DLD1 (cell line): ENCODE data around the gene SLC37A1.

Experiments used
- in situ Hi-C: cut with HindIII; loops from 2 replicates; pipeline ENCODE4 v1.10.0; 2017; ENCODE audit warnings: low sequenced_read_pairs

SLC37A1 gene

GRCh38 chr21:42478504-42478903, 35.1 kb upstream of the SLC37A1 start:
- in situ Hi-C loops: no loop called here

GRCh38 chr21:42479582-42479981, 34.1 kb upstream of the SLC37A1 start:
- in situ Hi-C loops: no loop called here

- in situ Hi-C loops: no loop called here
These were observed 32.9 kb upstream of the SLC37A1 start for GRCh38 chr21:42480736-42481135.

GRCh38 chr21:42481169-42481568, 32.5 kb upstream of the SLC37A1 start:
- in situ Hi-C loops: no loop called here

GRCh38 chr21:42484966-42485365, 28.7 kb upstream of the SLC37A1 start:
- in situ Hi-C loops: no loop called here

GRCh38 chr21:42486072-42486471, 27.6 kb upstream of the SLC37A1 start:
- in situ Hi-C loops: no loop called here

- in situ Hi-C loops: no loop called here
These were observed 27.1 kb upstream of the SLC37A1 start for GRCh38 chr21:42486531-42486930.

GRCh38 chr21:42489006-42489563, 24.6 kb upstream of the SLC37A1 start:
- in situ Hi-C loops: no loop called here

- in situ Hi-C loops: no loop called here
These were observed 23.7 kb upstream of the SLC37A1 start for GRCh38 chr21:42489991-42490390.

GRCh38 chr21:42490720-42491119, 22.9 kb upstream of the SLC37A1 start:
- in situ Hi-C loops: no loop called here

- in situ Hi-C loops: no loop called here
These were observed 22.3 kb upstream of the SLC37A1 start for GRCh38 chr21:42491328-42491727.

- in situ Hi-C loops: no loop called here
These were observed 21.5 kb upstream of the SLC37A1 start for GRCh38 chr21:42492201-42492600.

GRCh38 chr21:42493109-42494060, 20.3 kb upstream of the SLC37A1 start:
- in situ Hi-C loops: no loop called here

GRCh38 chr21:42495027-42495426, 18.6 kb upstream of the SLC37A1 start:
- in situ Hi-C loops: no loop called here

- in situ Hi-C loops: no loop called here
These were observed 17.9 kb upstream of the SLC37A1 start for GRCh38 chr21:42495765-42496119.

GRCh38 chr21:42496120-42496838, 17.4 kb upstream of the SLC37A1 start, which contains the start of gene RSPH1:
Gene RSPH1 (minus strand): TSS chr21:42496224. CDS start chr21:42496186, 38 bp downstream.
- in situ Hi-C loops: no loop called here

GRCh38 chr21:42496839-42497202, 16.8 kb upstream of the SLC37A1 start:
- in situ Hi-C loops: no loop called here

GRCh38 chr21:42498012-42498411, 15.6 kb upstream of the SLC37A1 start:
- in situ Hi-C loops: no loop called here

- in situ Hi-C loops: no loop called here
These were observed 14.1 kb upstream of the SLC37A1 start for GRCh38 chr21:42499444-42500112.

GRCh38 chr21:42500225-42500624, 13.4 kb upstream of the SLC37A1 start:
- in situ Hi-C loops: no loop called here

- in situ Hi-C loops: no loop called here
These were observed 12.9 kb upstream of the SLC37A1 start for GRCh38 chr21:42500736-42501135.
